HUDEP-2 (cell line): ENCODE results near the gene KASH5.

Experiments used
- DNase-seq, 76 experiments: peaks; one replicate each; lab custom pipeline; 2025; ENCODE audit not compliant: unreplicated experiment in 76 of 76; lab: John Stamatoyannopoulos, UW

KASH5 gene

DNA sequence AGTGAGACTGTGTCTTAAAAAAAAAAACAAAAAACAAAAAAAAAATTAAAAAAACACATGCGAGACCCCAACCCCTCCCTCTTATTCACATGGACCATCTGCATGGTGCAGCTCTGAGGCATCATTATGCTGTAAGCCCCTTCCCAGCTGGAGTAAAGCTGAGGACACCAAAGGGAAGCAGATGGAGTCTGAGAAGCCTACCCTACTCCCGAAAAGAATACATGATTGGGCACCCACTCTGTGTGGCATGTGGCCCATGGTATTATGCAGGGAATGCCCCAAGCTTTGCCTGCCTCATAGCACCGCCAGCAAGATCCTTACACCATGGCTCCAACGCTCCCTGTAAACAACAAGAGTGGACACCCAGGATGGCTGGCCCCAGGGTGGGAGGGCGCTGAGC is 30.5 kb downstream of the KASH5 start:
- DNase-seq: no peak

DNA sequence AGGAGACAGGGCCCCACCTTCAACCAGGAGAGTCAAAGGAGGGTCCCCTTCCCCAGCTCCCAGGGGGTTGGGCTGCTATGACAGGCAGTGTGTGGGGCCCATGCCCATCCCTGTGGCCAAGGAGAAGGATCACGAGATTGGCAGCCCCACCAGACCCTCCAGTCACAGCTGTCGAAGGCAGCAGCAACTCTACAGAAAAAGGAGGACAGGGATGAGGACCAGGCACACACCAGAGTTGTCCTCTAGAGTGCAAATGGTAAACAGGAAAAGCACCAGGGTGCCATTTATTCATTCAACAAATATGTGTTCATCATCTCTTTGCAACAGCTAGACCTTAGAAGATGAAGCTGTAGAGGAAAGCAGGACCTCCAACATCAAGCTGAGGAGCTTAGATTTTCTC is 31.1 kb downstream of the KASH5 start:
- DNase-seq: no peak

- DNase-seq: no peak
These were observed 32.2 kb downstream of the KASH5 start for GRCh38 chr19:49420227-49420626.

DNA sequence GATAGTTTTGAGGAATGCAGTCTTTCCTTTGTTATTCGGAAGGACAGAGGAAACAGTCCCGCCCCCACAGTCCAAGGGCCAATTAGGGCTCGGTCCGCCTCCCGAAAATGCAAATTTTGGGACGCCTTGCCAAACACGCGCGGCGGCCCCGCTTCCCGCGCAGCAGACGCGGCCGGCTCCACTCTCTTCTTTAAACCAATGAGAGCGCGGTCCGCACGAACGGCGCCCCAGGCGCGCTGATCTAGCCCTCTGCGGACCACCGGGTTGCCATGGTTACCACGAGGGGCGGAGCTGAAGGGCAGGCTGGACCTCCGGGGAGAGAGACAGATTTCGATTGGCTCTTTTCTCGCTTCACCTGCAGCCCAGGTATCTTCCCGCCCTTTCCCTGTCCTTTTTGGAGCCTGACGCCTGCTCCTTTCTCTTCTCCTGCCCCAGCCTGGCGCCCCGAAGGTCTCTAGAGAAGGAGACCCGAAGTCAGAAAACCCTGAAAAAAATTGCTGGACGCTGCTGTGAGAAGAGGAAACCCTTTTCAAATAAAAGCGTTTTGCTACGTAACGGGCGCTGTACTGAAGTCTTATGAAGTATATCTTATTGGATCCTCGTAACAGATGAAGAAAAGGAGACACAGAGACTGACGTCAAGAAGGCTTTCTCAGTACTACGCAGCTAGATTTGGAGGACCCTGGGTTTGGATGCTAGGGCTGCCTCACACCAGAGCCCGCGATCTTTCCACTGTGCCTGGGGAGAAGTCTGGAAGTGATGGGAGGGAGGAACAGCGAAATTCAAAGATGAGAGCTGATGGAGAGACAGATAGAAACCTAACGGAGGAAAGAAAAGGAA is 33.2 kb downstream of the KASH5 start:
- DNase-seq: peak in 46 of 76 experiments; percentile 19 to 71 (median 50)

GRCh38 chr19:49421878-49422202 is 33.8 kb downstream of the KASH5 start:
- no peak for DNase-seq

DNA sequence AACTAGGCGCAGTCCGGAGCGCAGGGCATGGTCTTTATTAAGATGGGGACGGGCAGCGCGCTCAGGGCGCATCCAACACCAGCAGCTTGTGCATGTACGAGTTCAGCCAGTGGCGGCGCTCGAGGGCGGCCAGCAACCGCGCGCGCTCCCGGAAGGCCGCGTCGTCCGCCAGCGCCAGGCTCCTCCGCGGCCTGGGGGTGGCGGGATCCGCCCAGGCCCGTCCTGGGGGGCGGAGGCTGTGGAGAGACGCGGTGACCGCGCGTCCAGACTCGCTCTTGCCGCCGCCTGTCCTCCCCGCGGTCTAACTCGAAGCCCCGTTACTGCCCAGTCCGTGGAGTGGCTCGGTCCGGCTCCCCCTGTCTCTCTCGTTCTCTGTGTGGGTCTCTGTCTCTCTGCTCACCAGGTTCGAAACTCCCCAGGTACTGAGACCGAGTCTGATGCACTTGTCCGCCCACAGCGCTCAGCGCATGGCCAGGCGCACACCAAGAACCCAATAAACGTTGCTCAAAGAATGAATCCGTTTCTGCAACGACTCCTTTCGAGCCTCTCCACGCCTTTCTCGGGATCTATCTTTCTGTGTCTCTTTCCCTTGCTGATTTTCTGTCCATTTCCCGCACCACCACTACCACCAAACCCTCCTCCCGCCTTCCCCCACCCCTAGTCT is 34.5 kb downstream of the KASH5 start:
- peak in 20 of 76 experiments; percentile 13 to 53 (median 31) for DNase-seq

GRCh38 chr19:49423071-49423984 is 35.3 kb downstream of the KASH5 start, which contains the start of gene PTH2:
TSS of gene PTH2 (minus strand) at chr19:49423441. CDS start at chr19:49423339, 102 bp downstream.
- DNase-seq: no peak

DNA sequence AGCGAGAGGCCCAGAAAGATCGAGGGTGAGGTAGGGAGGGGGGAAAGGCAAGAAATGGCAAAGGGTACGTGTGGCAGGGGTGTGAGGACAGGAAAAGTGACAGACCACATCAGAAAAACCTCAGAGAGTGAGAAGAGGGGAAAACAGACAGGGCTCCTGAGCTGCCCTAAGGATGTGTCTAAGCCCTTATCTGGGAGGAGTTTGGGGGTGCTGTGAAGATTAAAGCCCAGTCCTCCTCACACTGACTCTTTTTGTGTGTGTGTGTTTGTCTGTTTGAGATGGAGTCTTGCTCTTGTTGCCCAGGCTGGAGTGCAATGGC is 35.9 kb downstream of the KASH5 start:
- DNase-seq: no peak

DNA sequence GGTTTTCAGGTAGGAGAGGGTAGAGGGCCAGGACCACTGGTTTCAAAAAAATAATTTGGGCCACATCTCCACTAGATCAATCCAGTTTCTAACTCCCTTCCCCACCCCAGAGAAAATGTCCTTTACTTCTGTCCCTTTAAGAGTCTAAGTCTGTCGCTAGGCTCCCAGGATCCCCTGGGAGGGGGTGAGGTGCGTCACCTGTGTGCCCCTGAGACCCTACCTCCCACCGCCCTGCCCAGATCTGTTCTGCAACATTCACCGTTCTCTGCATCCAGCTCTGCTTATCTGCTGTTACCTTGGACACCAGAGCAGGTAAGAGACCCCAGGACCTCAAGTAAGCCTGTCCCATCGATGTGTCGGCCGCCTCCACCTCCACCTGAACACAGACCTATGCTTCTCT is 37.1 kb downstream of the KASH5 start, which contains the start of gene GFY:
TSS of gene GFY (plus strand) at position 211 of the 400 bp plus-strand sequence. CDS start 1,043 bp downstream, outside the sequence.
- DNase-seq: no peak

GRCh38 chr19:49425922-49426592 is 38.0 kb downstream of the KASH5 start:
- peak in 6 of 76 experiments; percentile 10 to 39 (median 20) for DNase-seq

DNA sequence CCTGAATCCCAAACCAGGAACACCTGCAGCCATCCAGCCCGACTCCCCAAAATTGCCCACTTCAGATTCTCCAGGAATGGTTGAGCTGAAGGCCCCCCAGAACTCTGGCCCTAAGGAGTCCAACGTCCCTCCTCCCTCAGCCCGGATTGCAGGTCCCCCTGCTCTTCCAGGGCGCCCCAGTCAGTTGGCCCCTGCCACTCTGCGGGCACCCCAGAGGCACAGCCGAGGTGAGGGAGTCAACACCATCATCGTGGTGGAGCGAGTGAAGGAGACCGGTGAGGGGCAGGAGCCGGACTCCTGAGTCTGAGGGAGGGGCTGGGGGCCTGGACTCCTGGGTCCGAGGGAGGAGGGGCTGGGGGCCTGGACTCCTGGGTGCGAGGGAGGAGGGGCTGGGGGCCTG is 39.3 kb downstream of the KASH5 start:
- DNase-seq: no peak

- peak in 3 of 76 experiments; percentile 12 to 23 (median 21) for DNase-seq
These were observed 40.0 kb downstream of the KASH5 start for GRCh38 chr19:49427855-49428546.

DNA sequence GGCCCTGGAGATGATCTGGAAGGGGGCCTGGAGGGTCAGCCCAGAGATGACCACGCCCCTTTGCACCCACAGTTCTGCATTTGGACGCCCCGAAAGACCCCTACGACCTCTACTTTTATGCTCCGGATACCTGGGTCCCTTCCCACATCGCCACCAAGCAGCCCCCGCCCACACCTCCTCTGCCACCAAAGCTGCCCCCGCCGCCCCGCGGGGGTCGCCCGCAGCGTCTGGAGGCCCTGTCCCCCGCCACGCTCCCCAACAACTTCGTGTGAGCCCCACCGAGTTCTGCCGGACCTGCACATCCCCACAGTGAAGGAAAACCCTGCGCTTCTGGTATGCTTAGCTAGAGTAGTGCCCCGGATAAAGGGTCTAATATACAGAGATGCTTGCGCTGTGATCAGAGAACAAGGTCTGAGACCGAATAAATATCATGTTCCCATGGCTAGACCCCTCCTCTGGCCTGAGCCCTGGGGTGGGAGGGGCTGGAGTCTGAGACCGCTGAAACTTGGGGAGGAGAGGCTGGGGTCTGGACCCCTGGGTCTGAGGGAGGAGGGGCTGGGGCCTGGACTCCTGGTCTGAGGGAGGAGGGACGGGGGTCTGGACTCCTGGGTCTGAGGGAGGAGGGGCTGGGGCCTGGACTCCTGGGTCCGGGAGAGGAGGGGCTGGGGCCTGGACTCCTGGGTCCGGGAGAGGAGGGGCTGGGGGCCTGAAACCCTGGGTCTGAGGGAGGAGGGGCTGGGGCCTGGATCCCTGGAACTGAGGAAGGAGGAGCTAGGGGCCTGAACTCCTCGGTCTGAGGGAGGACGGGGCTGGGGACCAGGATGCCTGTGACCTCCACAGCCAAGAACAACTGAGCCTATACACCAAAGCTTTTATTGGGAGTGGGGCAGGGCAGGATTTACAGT is 40.8 kb downstream of the KASH5 start:
- no peak for DNase-seq

DNA sequence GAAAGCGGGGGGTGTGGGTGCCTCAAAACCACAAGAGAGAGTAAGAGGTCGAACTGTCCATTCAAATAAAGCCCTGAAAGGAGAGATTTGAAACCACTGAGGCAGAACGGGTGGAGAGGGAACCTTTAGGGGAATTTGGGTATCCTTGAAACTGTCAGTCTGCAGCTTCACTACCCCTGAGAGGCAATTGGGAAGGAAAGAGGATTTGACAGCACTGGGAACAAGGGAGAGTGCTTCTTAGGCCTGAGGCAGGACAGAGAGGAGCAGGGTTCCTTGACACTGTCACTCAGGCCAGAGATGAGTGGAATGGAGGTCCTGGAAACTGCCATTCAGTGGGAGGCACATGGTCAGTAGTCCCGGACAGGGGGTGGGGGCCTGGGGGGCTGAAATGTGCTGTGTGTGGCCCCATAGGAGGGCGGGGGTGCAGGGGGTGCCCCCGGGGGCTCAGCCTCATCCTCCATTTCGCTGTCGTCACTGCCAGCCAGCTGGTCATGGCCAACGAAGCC is 42.2 kb downstream of the KASH5 start:
- DNase-seq: no peak

DNA sequence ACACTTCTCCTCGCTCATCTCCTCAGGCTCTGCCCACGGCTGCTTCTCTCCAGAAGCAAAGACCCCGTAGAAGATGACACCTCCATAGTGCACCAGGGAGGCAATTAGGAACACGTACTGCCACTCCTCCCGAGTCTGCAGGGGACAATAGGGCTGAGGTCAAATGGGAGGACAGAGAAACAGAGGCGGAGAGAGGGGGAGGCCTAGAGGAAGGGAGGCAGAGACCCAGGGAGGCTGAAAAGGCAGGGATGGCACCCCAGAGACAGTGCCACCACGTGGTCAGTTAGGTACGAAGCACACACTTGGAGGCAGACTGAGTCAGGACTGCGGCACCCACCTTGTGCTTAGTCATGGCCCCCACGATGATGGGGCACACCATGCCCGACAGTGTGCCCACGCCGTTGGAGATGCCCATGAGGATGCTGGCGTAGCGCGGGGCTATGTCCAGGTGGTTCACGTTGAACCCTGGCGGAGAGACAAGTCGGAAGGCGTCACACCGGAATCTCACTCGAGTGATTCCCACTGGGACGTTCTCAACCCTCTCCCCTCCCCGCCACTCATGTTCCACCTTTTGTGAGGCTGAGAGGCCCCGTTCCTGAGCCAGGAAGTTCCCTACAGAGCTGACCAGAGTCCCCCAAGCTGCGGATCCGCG is 42.8 kb downstream of the KASH5 start:
- DNase-seq: peak in 15 of 76 experiments; percentile 11 to 60 (median 28)

GRCh38 chr19:49431330-49431749 is 43.3 kb downstream of the KASH5 start:
- peak in 15 of 76 experiments; percentile 8 to 49 (median 20) for DNase-seq

- no peak for DNase-seq
These were observed 44.4 kb downstream of the KASH5 start for GRCh38 chr19:49432141-49433073.
